Hippocampal formation (tissue), 2 donors: ENCODE results near the gene CXCR5.

Source experiments
- DNase-seq, 2 donors: peaks; one replicate each; lab custom pipeline; 2025; lab: John Stamatoyannopoulos, UW

CXCR5 gene

DNA sequence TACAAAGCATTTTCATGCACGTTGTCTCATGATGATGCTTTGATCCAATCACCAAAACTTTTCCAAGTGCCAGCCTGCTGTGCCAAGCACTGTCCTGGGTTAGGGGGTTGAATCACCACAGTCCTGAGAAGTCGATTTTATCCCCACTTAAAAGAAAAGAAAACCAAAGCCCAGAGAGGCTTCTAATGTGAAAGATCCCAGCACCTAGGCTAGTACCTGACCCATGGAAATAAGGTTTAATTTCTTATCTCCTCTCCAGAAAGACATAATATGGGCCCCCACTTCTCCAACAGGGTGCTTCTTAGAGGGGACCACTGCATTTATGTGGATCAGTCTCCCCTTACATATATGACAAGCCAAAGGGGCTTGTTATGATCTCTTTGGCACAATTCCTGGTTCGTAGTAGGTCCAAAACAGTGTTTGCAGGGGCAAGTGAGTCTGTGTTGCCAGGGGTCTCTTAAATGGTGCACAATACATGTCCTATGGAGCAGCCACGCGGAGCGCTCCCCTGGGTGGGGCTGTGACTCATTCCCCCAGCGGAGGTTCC, 43.9 kb downstream of the CXCR5 start:
- DNase-seq: no peak

GRCh38 chr11:118928101-118928869, 44.6 kb downstream of the CXCR5 start:
- DNase-seq: peak; percentile 86 to 95

- peak in 1 of 2 donors; percentile 84 for DNase-seq
Observed at GRCh38 chr11:118928870-118929500, 45.3 kb downstream of the CXCR5 start.

- peak; percentile 71 to 81 for DNase-seq
Observed at GRCh38 chr11:118929501-118930093, 45.9 kb downstream of the CXCR5 start.

DNA sequence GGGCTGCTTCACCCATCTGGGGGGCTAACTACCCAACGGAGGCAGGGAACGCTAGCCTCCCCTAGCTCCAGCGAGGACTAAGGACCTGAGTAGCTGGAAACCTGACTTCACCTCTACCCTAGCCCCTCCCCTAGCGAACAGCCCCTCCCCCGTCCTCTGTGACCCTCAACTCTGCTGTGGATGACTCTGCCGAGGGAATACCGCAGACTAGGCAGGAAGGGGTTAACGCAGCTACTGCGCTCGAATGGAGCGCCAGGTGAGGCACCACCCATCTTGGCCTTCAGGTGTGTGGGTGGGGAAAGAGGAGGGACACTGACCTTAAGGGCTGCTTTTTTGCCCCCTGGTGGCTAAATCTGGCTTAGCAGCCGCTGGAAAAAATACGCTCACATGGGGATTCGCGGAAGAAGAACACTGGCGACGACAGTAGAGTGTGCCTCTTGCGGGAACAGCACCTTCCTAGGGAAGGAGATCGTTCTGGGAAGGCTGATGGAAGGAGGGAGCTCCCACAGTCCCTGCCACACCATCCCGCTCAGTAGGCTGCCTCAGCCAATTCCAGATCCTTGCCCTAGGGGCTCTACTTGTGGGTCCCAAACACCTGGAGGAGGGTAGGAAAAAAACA, 46.5 kb downstream of the CXCR5 start:
- peak; percentile 33 to 64 for DNase-seq

- no peak for DNase-seq
Observed at GRCh38 chr11:118931571-118931970, 47.9 kb downstream of the CXCR5 start.

DNA sequence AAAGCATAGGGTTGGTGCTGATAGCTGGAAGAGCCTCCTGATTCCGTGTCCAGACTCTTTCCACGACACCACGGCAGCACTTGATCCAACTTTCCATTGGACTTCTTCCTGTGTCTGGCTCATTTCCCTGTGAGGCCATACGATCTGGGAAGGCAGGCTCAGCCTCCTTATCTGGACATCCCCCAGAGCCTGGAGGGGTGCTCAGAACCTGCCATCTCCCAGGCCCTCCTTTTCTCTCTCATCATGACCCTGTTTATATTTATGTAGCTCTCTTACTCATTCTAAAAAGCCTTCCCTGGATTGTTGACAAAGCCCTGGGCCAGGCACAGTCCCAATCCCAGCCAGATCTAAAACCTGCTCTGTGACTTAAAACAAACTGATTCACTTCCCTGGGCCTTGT, 49.8 kb downstream of the CXCR5 start:
- DNase-seq: no peak

DNA sequence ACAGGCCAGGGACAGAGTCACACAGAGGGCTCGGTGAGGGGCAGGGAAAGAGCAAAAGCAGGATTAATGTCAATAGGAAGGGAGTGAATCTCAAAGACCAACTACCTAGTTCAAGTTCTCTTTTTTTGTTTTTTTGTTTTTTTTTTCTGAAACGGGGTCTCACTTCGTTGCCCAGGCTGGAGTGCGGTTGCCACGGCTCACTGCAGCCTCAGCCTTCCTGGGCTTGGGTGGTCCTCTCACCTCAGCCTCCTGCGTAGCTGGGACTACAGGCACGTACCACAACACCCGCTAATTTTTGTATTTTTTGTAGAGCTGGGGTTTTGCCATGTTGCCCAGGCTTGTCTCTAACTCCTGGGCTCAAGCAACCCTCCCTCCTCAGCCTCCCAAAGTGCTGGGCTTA, 51.7 kb downstream of the CXCR5 start:
- DNase-seq: no peak

DNA sequence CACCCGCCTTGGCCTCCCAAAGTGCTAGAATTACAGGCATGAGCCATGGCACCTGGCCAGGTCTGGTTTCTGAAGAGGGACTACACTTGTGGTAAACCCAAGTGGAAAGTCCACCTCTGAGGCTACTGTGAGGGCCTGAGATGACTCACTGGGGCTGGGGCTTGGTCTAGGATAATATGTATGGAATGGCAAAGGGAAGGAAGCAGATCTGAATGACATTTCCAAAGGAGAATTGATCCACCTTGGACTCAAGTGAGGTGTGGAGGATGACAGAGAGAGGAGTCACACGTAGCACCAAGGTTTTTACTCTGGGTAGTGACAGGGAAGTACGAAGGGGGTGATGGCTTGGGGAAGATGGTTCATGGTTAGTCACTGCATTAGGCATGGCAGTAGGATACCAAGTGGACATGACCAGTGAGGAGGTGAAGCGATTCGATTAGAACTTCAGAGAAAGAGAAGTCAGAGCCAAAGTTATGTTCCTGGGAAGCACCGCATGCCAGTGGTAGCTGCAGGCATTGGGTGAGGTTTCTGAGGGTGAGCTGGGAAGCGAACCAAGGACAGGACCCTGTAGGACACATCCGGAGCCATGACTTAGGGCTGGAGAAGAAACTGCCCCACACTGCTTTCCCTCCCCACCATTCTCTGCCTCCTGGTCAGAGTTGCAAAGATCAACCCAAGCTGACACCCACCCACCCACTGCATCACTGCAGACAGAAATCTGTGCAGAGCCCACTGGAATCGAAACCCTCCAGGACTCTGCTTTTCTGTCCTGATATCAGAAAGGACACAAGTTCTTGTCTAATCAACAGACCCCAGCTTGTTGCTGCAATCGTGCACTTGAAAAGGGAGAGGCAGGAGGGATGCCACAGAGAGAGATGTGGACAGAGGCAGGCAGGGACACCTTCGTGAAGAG, 55.1 kb downstream of the CXCR5 start:
- DNase-seq: no peak

GRCh38 chr11:118939404-118939915, 55.8 kb downstream of the CXCR5 start:
- DNase-seq: no peak

DNA sequence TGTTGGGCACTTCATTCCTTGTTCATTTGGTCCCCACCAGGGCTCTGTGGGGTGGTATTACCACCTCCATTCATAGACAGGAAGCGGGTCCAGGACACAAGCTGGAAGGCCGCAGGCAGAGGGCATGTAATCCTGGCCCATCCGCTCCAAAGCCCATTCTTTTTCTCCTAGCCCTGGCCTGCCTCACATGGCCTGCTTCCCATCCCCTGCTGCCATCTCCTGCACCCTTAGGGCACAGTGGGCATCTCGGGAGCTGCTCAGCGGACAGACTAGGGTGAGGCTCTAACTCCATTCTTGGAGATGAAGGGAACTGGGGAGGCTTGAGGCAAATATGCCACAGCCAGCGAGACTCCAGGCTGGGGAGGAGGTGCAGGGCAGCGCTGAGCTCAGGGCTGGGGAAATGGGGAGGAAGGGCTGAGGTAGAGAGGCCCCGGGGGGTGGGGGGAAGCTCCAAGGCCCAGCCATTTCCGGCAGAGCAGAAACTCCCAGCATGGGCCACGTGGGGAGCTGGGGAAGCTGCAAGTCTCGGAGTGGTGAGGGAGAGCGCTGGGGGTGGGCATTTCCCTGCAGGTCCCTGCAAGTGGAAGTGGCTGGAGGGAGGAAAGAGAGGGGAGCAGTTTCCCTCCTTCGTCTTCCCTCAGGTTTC, 56.4 kb downstream of the CXCR5 start:
- no peak for DNase-seq

- DNase-seq: no peak
Observed at GRCh38 chr11:118947091-118947490, 63.4 kb downstream of the CXCR5 start.
